Measurements from ENCODE around the gene AP1M1. TPM values are rescaled to one million over a fixed set of nuclear protein-coding genes. Genes with fewer than 3 reads are reported as not detected.
A peak's percentile ranks its signal among the peaks of the same experiment; 100 is the strongest.

AP1M1 gene
- total and polyA plus RNA-seq, 2 of the 4 experiments (the other 2 are of a cell fraction): 85.1 to 99.1 TPM

- peak overlapping the region; percentile 61 for H3K4ac ChIP-seq (ENCODE audit: low read depth, low read length)
- ATAC-seq (ENCODE audit: low read depth): no peak
- H2AFZ ChIP-seq (replicated peaks; ENCODE audit: low read length, poor library complexity): peak overlapping the region; percentile 92
- DNase-seq: no peak
- peak overlapping the region; percentile 72 for H3K4me2 ChIP-seq (ENCODE audit: low read depth, low read length)
- H3K36me3 ChIP-seq (ENCODE audit: control insufficient read depth, insufficient read depth, low read length): peaks cover 10% of the 10 kb centered on the region
- H3K9me3 ChIP-seq (ENCODE audit: control insufficient read depth, insufficient read depth, low read length): no peaks in the 10 kb centered on the region
- intact Hi-C loops (cut with micrococcal nuclease): no loop called here
- peaks cover 6% of the 10 kb centered on the region; the same call in 1 of the 2 replicates for H4K20me1 ChIP-seq (ENCODE audit: insufficient read depth, low read length)
- peaks cover 15 to 37% of the 10 kb centered on the region in 2 experiments for H3K79me1 ChIP-seq (ENCODE audit: low read depth in 1 of 2, low read length in 2 of 2)
- peak overlapping the region; percentile 93 for H2AK9ac ChIP-seq (replicated peaks; ENCODE audit: low read depth, low read length, poor library complexity)
- BruUV-seq (replicated peaks): no TSS peak
- H3K27ac ChIP-seq (ENCODE audit: insufficient read depth, low read length): peak overlapping the region; percentile 60
- 51% methylated on average over 12 of the region's 18 CpGs; no CpG with 5 or more reads in 1 of the 2 experiments for WGBS, 2 experiments (ENCODE audit: extremely low coverage in 2 of 2, insufficient read length in 1 of 2)
- no peaks in the 10 kb centered on the region for H3K27me3 ChIP-seq (ENCODE audit: control insufficient read depth, insufficient read depth, low read length)
- no peak overlapping the region for H3K23ac ChIP-seq (ENCODE audit: low read depth, low read length)
- no peak overlapping the region for H2BK20ac ChIP-seq (ENCODE audit: low read depth, low read length)
- TF ChIP-seq RAD21 (IDR thresholded peaks at IDR 0.05; ENCODE audit: low read length) (no peak), POLR2A (IDR thresholded peaks at IDR 0.05; ENCODE audit: low read depth, low read length) (no peak), NFE2L2 (IDR thresholded peaks at IDR 0.05; ENCODE audit: low read depth, low read length) (no peak), SMC3 (IDR thresholded peaks at IDR 0.05; ENCODE audit: low read depth, low read length) (no peak), MXI1 (IDR thresholded peaks at IDR 0.05; ENCODE audit: borderline replicate concordance, low read depth, low read length) (no peak), CEBPB (IDR thresholded peaks at IDR 0.05; ENCODE audit: low read depth, low read length) (no peak), MAFK (IDR thresholded peaks at IDR 0.05; ENCODE audit: low read depth, low read length) (no peak), BHLHE40 (IDR thresholded peaks at IDR 0.05; ENCODE audit: low read depth, low read length) (no peak)
- TF ChIP-seq, protein P1, sequence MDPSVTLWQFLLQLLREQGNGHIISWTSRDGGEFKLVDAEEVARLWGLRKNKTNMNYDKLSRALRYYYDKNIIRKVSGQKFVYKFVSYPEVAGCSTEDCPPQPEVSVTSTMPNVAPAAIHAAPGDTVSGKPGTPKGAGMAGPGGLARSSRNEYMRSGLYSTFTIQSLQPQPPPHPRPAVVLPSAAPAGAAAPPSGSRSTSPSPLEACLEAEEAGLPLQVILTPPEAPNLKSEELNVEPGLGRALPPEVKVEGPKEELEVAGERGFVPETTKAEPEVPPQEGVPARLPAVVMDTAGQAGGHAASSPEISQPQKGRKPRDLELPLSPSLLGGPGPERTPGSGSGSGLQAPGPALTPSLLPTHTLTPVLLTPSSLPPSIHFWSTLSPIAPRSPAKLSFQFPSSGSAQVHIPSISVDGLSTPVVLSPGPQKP (IDR thresholded peaks at IDR 0.05; ENCODE audit: borderline replicate concordance, low read depth, low read length): no peak
- H4K8ac ChIP-seq (ENCODE audit: low read depth in 2 of 2, low read length in 2 of 2): peak overlapping the region; percentile 95 to 99
- peak overlapping the region; percentile 44 for H3K14ac ChIP-seq (replicated peaks; ENCODE audit: low read depth, low read length)
- dilution Hi-C loops (cut with HindIII; ENCODE audit: low sequenced_read_pairs, unreplicated experiment): no loop called here
- ChIA-PET CTCF (interaction anchor here (0.6 to 2.3 kb wide), 4 partner anchors 13 to 145 kb away, joined by 3 to 12 read pairs (median 4); partner anchors contain the start of gene AP1M1), POLR2A (ENCODE audit: unreplicated experiment) (interaction anchor here (0.8 to 1.4 kb wide), 3 partner anchors 106 to 159 kb away, joined by 3 to 8 read pairs (median 3); no protein-coding TSS in a partner anchor)
- peak overlapping the region; percentile 40 for H3K4me3 ChIP-seq (ENCODE audit: insufficient read depth, low read depth, low read length)
- peaks cover 5% of the 10 kb centered on the region; the same call in 1 of the 2 replicates for H3K4me1 ChIP-seq (ENCODE audit: control insufficient read depth, insufficient read depth, low read length)
- in situ Hi-C loops (cut with MboI; ENCODE audit: low sequenced_read_pairs): loop anchor here (5.0 to 25.0 kb wide), 5 partner anchors 72 to 1072 kb away; partner anchors contain the start of genes AKAP8L, CYP4F3, RAB8A and SYDE1
- peak overlapping the region; percentile 77; the same call in 1 of the 2 replicates for H2AK5ac ChIP-seq (ENCODE audit: low read depth, low read length)
- no peak overlapping the region for H3K18ac ChIP-seq (ENCODE audit: low read depth, low read length)
- H2BK15ac ChIP-seq (ENCODE audit: low read depth, low read length): no peak overlapping the region
- no peak overlapping the region for H3K56ac ChIP-seq (ENCODE audit: extremely low read depth, insufficient read depth, low read length)
- peaks cover 7% of the 10 kb centered on the region; the same call in 1 of the 2 replicates for H3K9me1 ChIP-seq (ENCODE audit: insufficient read depth, low read length)
- H4K5ac ChIP-seq (ENCODE audit: low read depth, low read length): peak overlapping the region; percentile 85
- peak overlapping the region; percentile 59 for H2BK5ac ChIP-seq (ENCODE audit: low read depth, low read length, poor library complexity, severe bottlenecking)
- peak overlapping the region; percentile 65 for H4K91ac ChIP-seq (ENCODE audit: insufficient read depth, low read depth, low read length)
- 0 out of 2 replicates have a peak overlapping the region, but pooled peaks have one; percentile 30 for H2BK120ac ChIP-seq (ENCODE audit: low read depth, low read length)
- H3K9ac ChIP-seq (ENCODE audit: low read depth, low read length): peak overlapping the region; percentile 44
Observed at GRCh38 chr19:16184665-16185122, 13.0 kb upstream of the AP1M1 start.

Measured in IMR-90 (cell line).